Stimulated activated CD8-positive, alpha-beta memory T cell treated with anti-CD3 and anti-CD28 coated beads, Interleukin-15, amount 100 ng/mL, for 4 hours (primary cell): ENCODE data around the gene INS.
"Not testable (repeated sequence)": the region's sequence is repeated elsewhere in the genome, so short reads cannot be mapped to it uniquely, and the experiment has no call there.

ENCODE experiments used
- DNase-seq, 2 donors: peaks; one replicate each; pipeline ENCODE4 v3.0.0-alpha.2; 2020; ENCODE audit warnings: low read depth in 2 of 2

INS gene

GRCh38 chr11:2132874-2133240, 28.2 kb downstream of the INS start:
- DNase-seq: no peak

GRCh38 chr11:2132246-2132645, 28.8 kb downstream of the INS start:
- no peak for DNase-seq

GRCh38 chr11:2131371-2132236, 29.4 kb downstream of the INS start:
- DNase-seq: no peak

GRCh38 chr11:2130881-2131352, 30.1 kb downstream of the INS start:
- no peak for DNase-seq

GRCh38 chr11:2129699-2130366, 31.2 kb downstream of the INS start:
- DNase-seq: no peak

- DNase-seq: no peak
Measured at GRCh38 chr11:2129308-2129698, 31.7 kb downstream of the INS start.

- no peak for DNase-seq
Measured at GRCh38 chr11:2128511-2129307, 32.3 kb downstream of the INS start.

GRCh38 chr11:2128130-2128510, 32.9 kb downstream of the INS start:
- DNase-seq: no peak

GRCh38 chr11:2127482-2128129, 33.4 kb downstream of the INS start:
- no peak for DNase-seq

- no peak for DNase-seq
Measured at GRCh38 chr11:2126520-2127085, 34.4 kb downstream of the INS start.

- DNase-seq: not testable (repeated sequence)
Measured at GRCh38 chr11:2124736-2125484, 36.1 kb downstream of the INS start.

- no peak for DNase-seq
Measured at GRCh38 chr11:2123628-2123960, 37.4 kb downstream of the INS start.

- no peak for DNase-seq
Measured at GRCh38 chr11:2122907-2123627, 37.9 kb downstream of the INS start.

- DNase-seq: no peak
Measured at GRCh38 chr11:2122222-2122906, 38.6 kb downstream of the INS start.

- no peak for DNase-seq
Measured at GRCh38 chr11:2121227-2122130, 39.5 kb downstream of the INS start.

- no peak for DNase-seq
Measured at GRCh38 chr11:2120359-2121100, 40.5 kb downstream of the INS start.

GRCh38 chr11:2118677-2119076, 42.3 kb downstream of the INS start:
- no peak for DNase-seq

GRCh38 chr11:2116680-2117079, 44.3 kb downstream of the INS start:
- DNase-seq: no peak
